ENCODE data around the gene KBTBD13.
"Not testable (repeated sequence)": the region's sequence is repeated elsewhere in the genome, so short reads cannot be mapped to it uniquely, and the experiment has no call there.

The KBTBD13 gene

DNA sequence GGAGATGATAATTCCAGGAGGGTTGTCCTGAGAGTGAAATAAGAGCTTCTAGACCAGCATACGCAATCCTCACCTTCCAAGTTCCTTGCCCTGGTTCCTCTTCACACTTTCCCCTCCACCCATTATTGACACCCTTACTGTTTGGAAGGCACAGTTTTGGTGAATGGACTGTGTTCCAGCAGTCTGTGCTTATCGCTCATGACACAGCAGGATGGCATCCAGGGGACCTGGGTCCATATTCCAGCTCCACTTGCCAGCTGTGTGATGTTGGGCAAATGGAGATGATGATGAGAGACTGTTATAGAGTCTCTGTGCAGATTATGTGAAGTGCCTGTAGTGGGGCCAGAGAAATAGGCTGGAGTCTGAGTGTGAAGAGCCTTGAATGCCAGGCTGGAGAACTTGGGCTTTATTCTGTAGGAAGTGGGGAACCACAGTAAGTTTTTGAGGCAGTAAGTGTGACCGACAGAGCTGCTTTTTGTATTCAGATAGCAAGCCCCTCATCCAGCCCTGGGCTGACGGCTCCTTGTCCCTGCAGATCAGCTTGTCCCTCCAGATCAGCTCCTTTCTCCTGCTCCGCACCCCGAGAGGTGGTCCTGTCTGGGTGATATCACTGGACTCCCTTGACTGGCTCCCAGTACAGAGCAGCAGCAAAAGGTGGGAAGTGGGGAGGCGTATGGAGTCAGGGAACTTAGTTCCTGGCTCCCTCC is 8.1 kb downstream of the KBTBD13 start:
- peaks cover 34% of the 10 kb centered on the region for H3K4me1 ChIP-seq (ENCODE audit: insufficient read depth, low read length)
- no peaks in the 10 kb centered on the region for H3K9me3 ChIP-seq (ENCODE audit: control insufficient read depth, insufficient read depth, low read length)
- no peaks in the 10 kb centered on the region for H3K36me3 ChIP-seq (ENCODE audit: insufficient read depth, low read length)
- no peak overlapping the region for H3K9ac ChIP-seq (ENCODE audit: low read depth, low read length)

DNA sequence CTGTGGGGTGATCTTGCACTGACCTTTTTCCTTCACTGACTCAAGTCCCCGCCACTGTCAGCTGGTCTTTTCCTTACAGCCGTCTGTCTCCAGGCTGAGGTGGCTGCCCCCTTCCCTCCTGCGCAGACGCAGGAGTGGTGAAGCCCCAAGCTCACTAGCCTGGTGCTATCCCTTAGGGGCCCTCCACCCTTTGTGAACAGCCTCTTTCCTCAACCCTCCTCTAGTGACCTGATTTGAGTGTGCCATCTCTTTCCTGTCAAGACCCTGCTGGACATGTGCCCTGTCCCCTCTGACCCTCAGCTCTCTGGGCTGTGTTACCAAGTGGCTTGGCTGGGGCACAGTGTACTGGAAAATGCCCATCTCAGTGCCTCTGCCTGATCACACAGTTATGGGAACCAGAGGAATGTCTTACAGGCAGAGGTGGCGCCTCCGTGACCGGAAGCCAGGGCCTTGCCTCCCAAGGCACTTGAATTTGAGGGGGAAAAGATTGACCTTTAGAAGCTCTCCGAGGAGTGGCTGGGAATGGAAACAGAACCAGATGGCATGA is 8.7 kb downstream of the KBTBD13 start:
- Histone ChIP-seq H3K4me1 (ENCODE audit: insufficient read depth, low read length) (peaks cover 34% of the 10 kb centered on the region), H3K9me3 (ENCODE audit: control insufficient read depth, insufficient read depth, low read length) (no peaks in the 10 kb centered on the region), H3K36me3 (ENCODE audit: insufficient read depth, low read length) (no peaks in the 10 kb centered on the region), H3K9ac (ENCODE audit: low read depth, low read length) (no peak overlapping the region)

DNA sequence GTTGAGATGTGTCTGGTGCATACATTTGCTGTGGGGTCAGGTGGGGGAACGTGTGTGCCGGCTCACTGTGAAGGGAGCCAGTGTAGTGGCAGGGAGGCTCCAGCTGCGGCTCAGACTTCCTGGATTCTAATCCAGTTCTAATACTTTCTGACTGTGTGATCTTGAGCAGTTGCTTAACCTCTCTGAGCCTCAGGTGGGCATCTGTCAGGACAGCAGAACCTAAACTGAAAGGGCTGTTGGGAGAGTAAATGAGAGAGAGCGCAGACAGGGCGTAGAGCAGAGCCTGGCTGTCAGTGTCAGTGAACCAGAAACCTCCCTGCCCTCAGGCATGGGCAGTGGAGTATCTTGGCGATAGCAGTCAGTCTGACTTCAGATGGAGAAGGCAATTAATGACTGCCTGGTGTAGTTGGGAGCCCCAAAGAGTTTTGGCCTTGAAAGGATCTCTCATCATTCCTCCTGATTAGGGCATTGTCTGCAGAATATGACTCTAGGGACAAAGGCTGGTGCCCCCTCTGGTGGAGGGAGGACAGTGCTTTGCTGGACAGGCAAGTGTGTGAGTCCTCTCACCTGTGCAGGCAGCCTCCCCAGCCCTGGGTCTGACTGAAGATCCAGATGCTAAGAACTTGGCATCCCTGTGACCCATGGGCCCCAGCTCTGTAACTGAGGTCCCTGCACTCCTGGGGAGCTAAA is 9.6 kb downstream of the KBTBD13 start:
- Histone ChIP-seq H3K9ac (ENCODE audit: low read depth, low read length) (no peak overlapping the region), H3K4me1 (ENCODE audit: insufficient read depth, low read length) (peaks cover 32% of the 10 kb centered on the region), H3K36me3 (ENCODE audit: insufficient read depth, low read length) (no peaks in the 10 kb centered on the region), H3K9me3 (ENCODE audit: control insufficient read depth, insufficient read depth, low read length) (no peaks in the 10 kb centered on the region)

DNA sequence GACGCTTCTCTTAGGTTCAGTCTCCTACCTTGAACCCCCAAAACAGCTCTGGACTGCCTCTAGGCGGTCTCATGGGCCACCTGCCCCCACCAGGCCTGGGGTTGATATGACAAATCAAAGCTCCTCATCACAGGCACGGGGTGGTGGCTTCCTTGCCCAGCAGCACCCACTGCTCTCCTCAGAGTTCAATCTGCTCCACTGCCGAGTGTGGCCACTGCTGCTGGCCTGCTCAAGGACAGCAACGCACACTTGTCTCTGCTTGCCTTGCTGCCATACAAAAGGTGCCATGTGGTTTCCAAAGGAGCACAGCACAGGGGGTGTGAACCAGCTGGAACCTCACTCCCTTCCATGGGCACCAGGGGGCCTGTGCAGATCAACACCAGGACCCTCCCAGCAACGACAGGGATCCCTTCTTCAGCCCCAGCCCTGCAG is 10.2 kb downstream of the KBTBD13 start:
- no peak overlapping the region for H3K9ac ChIP-seq (ENCODE audit: low read depth, low read length)

DNA sequence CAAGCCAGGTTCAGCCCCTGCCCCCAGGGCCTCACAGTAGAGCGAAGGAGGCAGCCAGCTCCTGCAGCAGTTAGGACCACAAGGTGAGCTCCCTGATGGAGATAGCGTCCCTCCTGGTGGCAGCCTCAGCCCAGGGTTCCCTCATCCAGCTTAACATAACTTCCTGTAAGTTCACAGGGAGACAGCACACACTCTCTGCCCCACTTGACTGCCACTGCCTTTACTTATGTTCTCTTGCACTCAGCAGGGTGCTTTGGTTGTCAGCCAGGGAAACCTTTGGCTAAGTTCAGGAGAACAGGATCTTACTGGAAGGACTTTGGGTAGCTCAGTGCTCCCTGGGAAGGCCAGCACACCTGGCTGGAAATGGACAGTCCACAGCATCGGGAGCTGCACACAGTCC is 10.9 kb downstream of the KBTBD13 start:
- H3K4me1 ChIP-seq (ENCODE audit: insufficient read depth, low read length), result peaks cover 21% of the 10 kb centered on the region
- no peaks in the 10 kb centered on the region for H3K9me3 ChIP-seq (ENCODE audit: control insufficient read depth, insufficient read depth, low read length)
- no peaks in the 10 kb centered on the region for H3K36me3 ChIP-seq (ENCODE audit: insufficient read depth, low read length)
- no peak overlapping the region for H3K9ac ChIP-seq (ENCODE audit: low read depth, low read length)

More for the DNA sequence above, 10.2 kb downstream of the KBTBD13 start:
- Histone ChIP-seq H3K36me3 (ENCODE audit: insufficient read depth, low read length) (no peaks in the 10 kb centered on the region), H3K9me3 (ENCODE audit: control insufficient read depth, insufficient read depth, low read length) (no peaks in the 10 kb centered on the region), H3K4me1 (ENCODE audit: insufficient read depth, low read length) (peaks cover 27% of the 10 kb centered on the region)

DNA sequence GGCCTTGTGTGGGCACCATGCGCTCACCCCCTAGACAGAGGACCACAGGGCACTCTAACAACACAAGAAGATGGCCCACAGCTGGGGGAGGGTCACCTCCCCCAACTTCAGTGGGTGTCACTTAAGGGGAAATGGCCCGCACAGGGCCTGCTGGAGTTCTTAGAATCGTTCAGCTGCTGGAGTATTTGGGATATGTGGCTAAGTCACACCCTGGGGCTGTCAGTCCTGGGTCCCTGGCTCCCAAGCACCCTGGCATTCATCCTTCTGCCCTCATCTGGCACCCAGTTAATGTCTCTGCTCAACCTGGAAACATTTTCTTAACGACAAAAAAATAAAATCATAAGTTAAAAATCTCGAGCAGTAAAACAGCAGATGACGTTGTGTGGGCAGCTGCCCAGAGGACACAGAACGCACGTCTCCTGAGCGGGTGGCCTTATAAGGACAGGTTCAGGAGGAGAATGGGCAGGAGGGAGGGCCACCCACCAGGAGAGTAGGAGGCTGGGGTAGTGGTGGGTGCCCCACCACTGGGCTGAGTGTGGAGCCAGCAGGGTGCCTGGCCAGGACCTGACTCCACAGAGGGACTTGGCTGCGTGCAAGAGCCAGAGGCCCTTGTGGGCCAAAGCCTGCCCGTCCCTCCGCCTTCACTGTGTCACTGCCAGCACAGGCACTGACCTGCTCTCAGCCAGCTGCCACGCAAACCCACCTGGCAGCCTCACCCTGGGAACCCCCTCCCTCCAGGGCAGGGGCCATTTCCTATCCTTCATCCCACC is 11.5 kb downstream of the KBTBD13 start:
- no peaks in the 10 kb centered on the region for H3K9me3 ChIP-seq (ENCODE audit: control insufficient read depth, insufficient read depth, low read length)
- H3K36me3 ChIP-seq (ENCODE audit: insufficient read depth, low read length), result no peaks in the 10 kb centered on the region
- H3K4me1 ChIP-seq (ENCODE audit: insufficient read depth, low read length), result peaks cover 14% of the 10 kb centered on the region
- no peak overlapping the region for H3K9ac ChIP-seq (ENCODE audit: low read depth, low read length)

DNA sequence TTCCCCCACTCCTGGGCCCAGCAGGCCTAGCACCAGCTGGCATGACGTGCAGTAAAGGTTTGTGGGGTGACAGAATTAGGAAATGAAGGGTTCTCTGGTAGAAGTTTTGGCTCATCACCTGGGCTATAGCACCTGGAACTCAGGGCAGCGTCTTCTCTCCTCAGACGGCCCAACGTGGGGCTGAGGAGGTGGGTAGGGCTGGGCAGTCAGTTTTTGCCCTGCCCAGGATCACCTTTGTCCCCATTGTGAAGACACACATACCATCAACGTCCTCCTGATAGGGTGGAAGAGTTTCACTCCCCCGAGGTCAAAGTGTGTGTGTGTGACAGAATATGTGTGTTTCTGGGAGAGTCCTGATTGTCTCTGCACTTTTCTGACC is 12.1 kb downstream of the KBTBD13 start:
- H3K4me1 ChIP-seq (ENCODE audit: insufficient read depth, low read length), result peaks cover 10% of the 10 kb centered on the region
- no peak overlapping the region for H3K9ac ChIP-seq (ENCODE audit: low read depth, low read length)
- H3K9me3 ChIP-seq (ENCODE audit: control insufficient read depth, insufficient read depth, low read length), result no peaks in the 10 kb centered on the region
- H3K36me3 ChIP-seq (ENCODE audit: insufficient read depth, low read length), result no peaks in the 10 kb centered on the region

DNA sequence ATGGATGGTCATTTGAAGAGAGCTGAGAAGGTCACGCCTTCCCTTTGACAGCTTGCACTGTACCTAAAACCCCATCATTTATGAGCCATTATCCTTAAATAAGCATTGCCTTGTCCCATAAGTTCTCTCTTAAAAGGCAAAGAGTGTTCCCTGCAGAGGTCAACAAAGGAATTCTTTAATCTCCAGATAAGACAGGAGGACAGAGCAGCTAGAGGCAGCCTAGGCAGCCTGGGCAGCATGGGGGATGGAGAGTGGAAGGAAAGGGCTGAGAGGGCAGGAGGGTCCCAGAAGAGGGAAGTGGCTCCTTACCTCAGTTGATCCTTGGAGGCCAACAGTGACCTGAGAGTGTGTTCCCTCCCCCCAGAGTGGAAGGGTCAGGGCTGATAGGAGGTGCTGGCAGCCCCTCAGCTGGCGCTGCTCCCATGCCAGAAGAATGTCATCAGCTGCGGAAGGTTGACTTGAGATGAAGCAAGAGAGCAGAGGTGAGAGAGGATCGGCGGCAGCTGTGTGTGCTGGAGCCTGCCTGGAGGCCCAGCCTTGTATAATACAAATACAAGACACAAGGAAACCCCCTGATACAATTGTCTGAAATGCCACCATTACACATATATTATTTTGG is 12.8 kb downstream of the KBTBD13 start:
- Histone ChIP-seq H3K4me1 (ENCODE audit: insufficient read depth, low read length) (peaks cover 4% of the 10 kb centered on the region), H3K9me3 (ENCODE audit: control insufficient read depth, insufficient read depth, low read length) (no peaks in the 10 kb centered on the region), H3K9ac (ENCODE audit: low read depth, low read length) (no peak overlapping the region), H3K36me3 (ENCODE audit: insufficient read depth, low read length) (no peaks in the 10 kb centered on the region)

DNA sequence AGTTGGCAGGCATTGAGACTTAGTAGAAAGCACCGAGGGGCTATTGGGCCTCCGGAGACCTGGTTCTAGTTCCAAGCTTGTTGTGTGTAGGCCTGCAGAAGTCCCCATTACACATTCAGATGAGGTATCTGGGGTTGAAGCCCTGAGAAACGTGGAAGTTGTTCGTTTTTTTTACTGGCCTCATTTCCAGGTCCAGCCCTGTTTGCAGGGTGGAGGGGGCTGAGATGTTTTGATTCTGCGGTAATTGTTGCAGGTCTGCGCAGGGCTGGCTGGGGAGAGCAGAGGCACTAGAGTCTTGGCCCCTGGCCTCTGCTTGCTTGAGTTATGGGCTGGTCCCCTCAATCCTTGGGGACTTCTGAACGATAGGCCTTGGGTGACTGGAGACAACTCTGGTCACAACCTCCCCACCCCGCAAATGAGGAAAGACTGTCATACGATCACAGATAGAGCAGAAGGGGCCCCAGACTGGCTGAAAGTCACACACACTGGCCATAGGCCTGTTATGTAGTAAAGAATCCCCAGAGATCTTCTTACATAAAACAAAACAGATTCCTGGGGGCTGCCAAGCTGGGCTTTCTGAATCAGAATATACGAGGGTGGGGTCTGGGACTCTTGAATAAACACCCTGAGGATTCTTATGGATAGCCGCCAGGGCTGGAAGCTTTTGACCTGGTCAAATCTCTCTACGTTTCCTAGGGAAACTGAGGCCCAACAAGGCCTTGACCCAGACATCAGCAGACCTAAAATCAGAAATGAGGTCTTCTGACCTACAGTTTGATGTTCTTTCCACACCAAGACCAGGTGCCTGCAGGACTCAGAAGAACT is 15.6 kb downstream of the KBTBD13 start:
- no peaks in the 10 kb centered on the region for H3K9me3 ChIP-seq (ENCODE audit: control insufficient read depth, insufficient read depth, low read length)
- H3K9ac ChIP-seq (ENCODE audit: low read depth, low read length), result no peak overlapping the region
- no peaks in the 10 kb centered on the region for H3K36me3 ChIP-seq (ENCODE audit: insufficient read depth, low read length)
- peaks cover 4% of the 10 kb centered on the region; the same call in 1 of the 2 replicates for H3K4me1 ChIP-seq (ENCODE audit: insufficient read depth, low read length)

DNA sequence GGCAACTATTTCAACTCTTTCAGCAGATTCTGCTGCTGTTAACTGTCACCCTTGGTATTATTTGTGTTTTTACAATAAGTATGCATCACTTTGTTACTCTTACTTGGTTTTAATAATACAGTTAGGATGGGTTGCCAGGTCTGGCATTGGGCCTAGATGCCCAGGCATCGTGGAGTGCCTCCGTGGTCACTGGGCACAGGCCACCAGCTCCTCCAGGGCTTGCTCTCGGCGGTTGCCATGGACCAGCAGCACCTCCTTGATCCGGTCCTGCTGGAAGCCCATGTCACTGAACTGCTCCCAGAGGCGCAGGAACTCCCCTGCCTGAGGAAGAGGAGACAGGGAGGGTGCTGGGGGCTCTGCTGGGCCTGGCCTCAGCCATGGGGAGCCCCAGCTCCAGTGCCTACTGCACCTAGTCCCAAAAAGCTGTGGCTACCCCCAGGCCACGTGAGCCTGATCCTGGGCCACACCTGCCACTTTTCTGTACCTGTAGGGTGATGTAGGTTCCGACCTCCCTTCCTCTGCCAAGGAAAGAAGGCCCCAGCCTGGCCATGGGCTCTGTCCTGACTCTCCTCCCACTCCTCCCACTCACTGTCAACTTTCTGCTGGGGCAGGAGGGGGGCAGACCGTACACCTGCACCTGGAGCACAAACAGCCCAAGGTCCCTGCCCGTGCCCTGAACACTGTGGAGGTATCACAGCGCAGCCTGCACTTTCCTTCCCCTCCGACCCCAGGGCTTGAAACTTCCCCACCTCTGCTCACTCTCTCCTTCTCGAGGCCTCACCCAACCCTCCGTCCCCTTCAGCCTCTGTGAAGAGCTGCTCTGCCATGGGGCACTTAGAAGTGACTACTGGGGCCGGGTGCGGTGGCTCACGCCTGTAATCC is 16.6 kb downstream of the KBTBD13 start:
- Histone ChIP-seq H3K4me1 (ENCODE audit: insufficient read depth, low read length) (peaks cover 5% of the 10 kb centered on the region; the same call in 1 of the 2 replicates), H3K9ac (ENCODE audit: low read depth, low read length) (no peak overlapping the region), H3K36me3 (ENCODE audit: insufficient read depth, low read length) (no peaks in the 10 kb centered on the region), H3K9me3 (ENCODE audit: control insufficient read depth, insufficient read depth, low read length) (no peaks in the 10 kb centered on the region)

DNA sequence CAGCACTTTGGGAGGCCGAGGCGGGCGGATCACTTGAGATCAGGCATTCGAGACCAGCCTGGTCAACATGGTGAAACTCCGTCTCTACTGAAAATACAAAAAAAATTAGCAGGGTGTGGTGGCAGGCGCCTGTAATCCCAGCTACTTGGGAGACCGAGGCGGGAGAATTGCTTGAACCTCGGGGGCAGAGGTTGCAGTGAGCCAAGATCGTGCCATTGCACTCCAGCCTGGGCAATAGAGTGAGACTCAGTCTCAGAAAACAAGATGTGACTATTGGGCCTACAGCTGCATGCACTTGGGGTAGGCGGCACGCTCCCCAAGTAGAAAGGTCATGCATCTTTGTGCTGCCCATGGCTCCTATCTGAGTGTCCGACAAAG is 17.2 kb downstream of the KBTBD13 start:
- not testable (repeated sequence) for H3K9me3 ChIP-seq (ENCODE audit: control insufficient read depth, insufficient read depth, low read length); H3K36me3 ChIP-seq (ENCODE audit: insufficient read depth, low read length); H3K4me1 ChIP-seq (ENCODE audit: insufficient read depth, low read length); H3K9ac ChIP-seq (ENCODE audit: low read depth, low read length)

DNA sequence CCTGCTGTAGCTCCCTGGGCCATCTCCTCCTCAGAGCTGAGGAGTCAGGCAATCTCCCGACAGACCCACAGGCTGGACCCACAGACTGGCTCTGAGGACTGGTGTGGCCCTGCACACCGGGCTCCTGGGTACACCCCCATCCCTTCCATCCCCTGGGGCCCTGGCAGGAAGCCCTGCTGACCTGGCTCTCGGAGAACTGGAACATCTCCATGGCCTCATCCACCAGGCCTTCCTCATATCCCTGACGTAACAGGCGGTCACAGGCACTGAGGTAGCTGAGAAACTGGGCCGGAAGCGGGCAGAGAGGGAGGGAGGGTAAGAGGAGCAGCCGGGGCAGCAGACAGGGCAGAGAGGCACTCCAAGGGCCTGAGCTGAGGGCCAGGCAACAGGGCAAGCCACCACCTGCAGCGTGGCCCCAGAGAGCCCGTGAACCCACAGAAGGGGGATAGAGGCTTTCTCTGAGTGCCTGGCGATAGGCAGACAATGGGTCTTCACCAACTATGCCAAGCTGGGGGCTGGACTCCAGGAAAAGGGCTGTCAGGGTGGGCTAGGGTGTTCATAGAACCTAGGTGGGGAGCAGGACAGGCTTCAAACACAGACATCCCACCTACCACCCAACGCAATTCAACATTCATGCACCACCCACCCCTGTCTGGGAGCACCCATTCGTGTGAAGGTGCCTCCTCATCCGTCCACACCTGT is 17.9 kb downstream of the KBTBD13 start:
- H3K4me1 ChIP-seq (ENCODE audit: insufficient read depth, low read length), result peaks cover 5% of the 10 kb centered on the region; the same call in 1 of the 2 replicates
- no peaks in the 10 kb centered on the region for H3K9me3 ChIP-seq (ENCODE audit: control insufficient read depth, insufficient read depth, low read length)

More for the DNA sequence above, 17.9 kb downstream of the KBTBD13 start:
- Histone ChIP-seq H3K9ac (ENCODE audit: low read depth, low read length) (no peak overlapping the region), H3K36me3 (ENCODE audit: insufficient read depth, low read length) (no peaks in the 10 kb centered on the region; the same call in 1 of the 2 replicates)

Data from ES-I3 (cell line).